H1 (cell line): ENCODE results near the gene PSMD5. TPM values are rescaled to one million over a fixed set of nuclear protein-coding genes. Genes with fewer than 3 reads are reported as not detected.

ENCODE experiments used
- BACH1 ChIP-seq: IDR thresholded peaks from 2 replicates; pipeline ENCODE4 v1.6.1; 2012; ENCODE audit warnings: low read length, improper control_type of control experiment
- BCL11A ChIP-seq, 2 experiments: IDR thresholded peaks; one replicate each; pipeline ENCODE4 v1.6.1; 2011; ENCODE audit warnings: low read depth in 2 of 2, low read length in 2 of 2, mild to moderate bottlenecking in 2 of 2
- CEBPB ChIP-seq: IDR thresholded peaks from 2 replicates; pipeline ENCODE4 v1.6.1; 2012; ENCODE audit warnings: low read depth, low read length
- EGR1 ChIP-seq: IDR thresholded peaks from 2 replicates; pipeline ENCODE4 v1.6.1; 2011; ENCODE audit warnings: low read depth, low read length, borderline replicate concordance
- EP300 ChIP-seq, 2 experiments: IDR thresholded peaks; 1 replicate in 1 of 2; 2 replicates in 1 of 2; pipeline ENCODE4 v1.6.1; 2011 to 2012; ENCODE audit warnings: low read depth in 2 of 2, low read length in 2 of 2, mild to moderate bottlenecking in 2 of 2, borderline replicate concordance in 1 of 2, inconsistent platforms in 1 of 2, moderate library complexity in 1 of 2
- EZH2 ChIP-seq: fragments of 200-600 bp; sonication (generic); IDR thresholded peaks from 2 replicates; pipeline ENCODE4 v1.7.1; 2012; ENCODE audit warnings: low read depth, mild to moderate bottlenecking, moderate library complexity, low read length, inconsistent platforms; ENCODE audit not compliant: severe bottlenecking
- HDAC2 ChIP-seq, 2 experiments: fragments of 300-600 bp in 1 of 2; sonication (generic) in 1 of 2; IDR thresholded peaks; 2 replicates each; pipeline ENCODE4 v1.6.1; 2011 to 2012; ENCODE audit warnings: low read depth in 2 of 2, low read length in 2 of 2, mild to moderate bottlenecking in 2 of 2, moderate library complexity in 2 of 2, borderline replicate concordance in 1 of 2, inconsistent platforms in 1 of 2
- JUND ChIP-seq: IDR thresholded peaks from 2 replicates; pipeline ENCODE4 v1.6.1; 2011; ENCODE audit warnings: mild to moderate bottlenecking, improper control_type of control experiment, low read length
- KDM1A ChIP-seq: fragments of 200-600, 300-600 bp; sonication (generic); IDR thresholded peaks from 2 replicates; pipeline ENCODE4 v1.7.1; 2016; ENCODE audit warnings: mild to moderate bottlenecking, low read length, borderline replicate concordance
- KDM5A ChIP-seq: fragments of 200-600 bp; IDR thresholded peaks from 2 replicates; pipeline ENCODE4 v1.7.1; 2012; ENCODE audit warnings: mild to moderate bottlenecking, low read length, inconsistent platforms, mixed read lengths
- NANOG ChIP-seq: IDR thresholded peaks from 2 replicates; pipeline ENCODE4 v1.6.1; 2011; ENCODE audit warnings: low read length, low read depth, mild to moderate bottlenecking, inconsistent platforms; ENCODE audit not compliant: insufficient read depth, poor library complexity, severe bottlenecking
- POLR2A ChIP-seq, 2 experiments: IDR thresholded peaks; 1 replicate in 1 of 2; 2 replicates in 1 of 2; pipeline ENCODE4 v1.6.1; 2011; ENCODE audit warnings: low read depth in 2 of 2, low read length in 2 of 2, mild to moderate bottlenecking in 2 of 2; ENCODE audit errors: control extremely low read depth in 1 of 2
- RNF2 ChIP-seq: fragments of 200-900, 300-1000 bp; sonication (generic); IDR thresholded peaks from 2 replicates; pipeline ENCODE4 v1.7.1; 2016; ENCODE audit warnings: borderline replicate concordance, low read depth, mild to moderate bottlenecking, antibody characterized with exemption, low read length; ENCODE audit not compliant: poor library complexity, severe bottlenecking; ENCODE audit errors: missing control alignments
- TBP ChIP-seq: IDR thresholded peaks from 2 replicates; pipeline ENCODE4 v1.6.1; 2011; ENCODE audit warnings: low read depth, low read length, improper control_type of control experiment
- TEAD4 ChIP-seq: IDR thresholded peaks from 2 replicates; pipeline ENCODE4 v1.6.1; 2012; ENCODE audit warnings: low read depth, low read length, inconsistent platforms, mixed read lengths
- ZNF274 ChIP-seq: IDR thresholded peaks from 2 replicates; pipeline ENCODE4 v1.7.0; 2012; ENCODE audit warnings: low read length, borderline replicate concordance; ENCODE audit errors: extremely low read depth
- polyA plus RNA-seq, 7 experiments: library from polyadenylated mRNA; depleted of rRNA in 3 of 7; stranded (reverse) in 5 of 7; unstranded in 2 of 7; fragments of >200 nt in 5 of 7; fragments of 200-250 nt in 2 of 7; gene quantifications; 1 replicate in 5 of 7; 2 replicates in 1 of 7; 4 replicates in 1 of 7; pipeline versions ENCODE4 v1.2.1 to v1.2.3, GENCODE V29; 2011 to 2013; ENCODE audit warnings: missing spikeins in 2 of 7, mixed read lengths in 2 of 7
- total RNA-seq: library from RNA; stranded (reverse); fragmentation: NEBNext Ultra II Directional; extraction: Animal tissue kit (Norgen Biotek cat#: 25700); gene quantifications from 2 replicates; pipeline ENCODE4 v1.2.1, GENCODE V29; 2021
- TF ChIP-seq, protein P1 (sequence below): IDR thresholded peaks from 2 replicates; pipeline ENCODE4 v1.6.1; 2012; ENCODE audit warnings: low read length, inconsistent platforms
- TF ChIP-seq, protein P2 (sequence below): IDR thresholded peaks from 2 replicates; pipeline ENCODE4 v1.6.1; 2012; ENCODE audit warnings: inconsistent platforms

Gene PSMD5
- total and polyA plus RNA-seq, 2 of the 8 experiments (the other 6 are each of a cell fraction or from before 2014, with no cell fraction given) = 19.2 to 30.5 TPM

DNA sequence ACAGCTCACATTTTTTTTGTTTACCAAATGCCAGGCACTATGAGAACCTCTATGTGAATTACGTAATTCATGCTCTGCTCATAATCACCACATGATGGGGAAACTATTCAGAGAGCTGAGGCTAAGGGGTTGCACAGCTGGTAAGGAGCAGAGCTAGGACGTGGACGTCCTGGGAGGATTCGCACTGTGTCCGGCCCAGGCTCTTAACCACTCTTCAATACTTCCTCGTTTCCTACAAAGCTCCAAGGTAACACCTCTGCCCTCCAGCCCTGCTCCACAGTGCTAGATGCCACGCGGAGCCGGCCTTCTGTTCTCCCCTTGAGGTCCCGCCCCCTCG is 25.6 kb upstream of the PSMD5 start (continued):
- TF ChIP-seq EGR1 (no peak), RNF2 (no peak), TEAD4 (0 out of 2 replicates have a peak, but pooled peaks have one; percentile 18), POLR2A (IDR thresholded peaks at IDR 0.05; ENCODE audit: control extremely low read depth in 1 of 2, low read depth in 2 of 2, low read length in 2 of 2) (peak in 1 of 2 experiments; percentile 58; a peak in 1 of 3 replicates), EZH2 (no peak), NANOG (no peak), HDAC2 (IDR thresholded peaks at IDR 0.05; ENCODE audit: borderline replicate concordance in 1 of 2, low read depth in 2 of 2, low read length in 2 of 2) (no peak), BACH1 (no peak), TBP (no peak), JUND (no peak), CEBPB (peak; percentile 46; the same call in 1 of the 2 replicates), ZNF274 (no peak), EP300 (IDR thresholded peaks at IDR 0.05; ENCODE audit: borderline replicate concordance in 1 of 2, low read depth in 2 of 2, low read length in 2 of 2) (no peak), KDM1A (no peak; the same call in 1 of the 2 replicates), BCL11A (IDR thresholded peaks at IDR 0.05; ENCODE audit: low read depth in 2 of 2, low read length in 2 of 2) (no peak), KDM5A (no peak)
- TF ChIP-seq, protein P1, sequence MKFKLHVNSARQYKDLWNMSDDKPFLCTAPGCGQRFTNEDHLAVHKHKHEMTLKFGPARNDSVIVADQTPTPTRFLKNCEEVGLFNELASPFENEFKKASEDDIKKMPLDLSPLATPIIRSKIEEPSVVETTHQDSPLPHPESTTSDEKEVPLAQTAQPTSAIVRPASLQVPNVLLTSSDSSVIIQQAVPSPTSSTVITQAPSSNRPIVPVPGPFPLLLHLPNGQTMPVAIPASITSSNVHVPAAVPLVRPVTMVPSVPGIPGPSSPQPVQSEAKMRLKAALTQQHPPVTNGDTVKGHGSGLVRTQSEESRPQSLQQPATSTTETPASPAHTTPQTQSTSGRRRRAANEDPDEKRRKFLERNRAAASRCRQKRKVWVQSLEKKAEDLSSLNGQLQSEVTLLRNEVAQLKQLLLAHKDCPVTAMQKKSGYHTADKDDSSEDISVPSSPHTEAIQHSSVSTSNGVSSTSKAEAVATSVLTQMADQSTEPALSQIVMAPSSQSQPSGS = no peak
- TF ChIP-seq, protein P2, sequence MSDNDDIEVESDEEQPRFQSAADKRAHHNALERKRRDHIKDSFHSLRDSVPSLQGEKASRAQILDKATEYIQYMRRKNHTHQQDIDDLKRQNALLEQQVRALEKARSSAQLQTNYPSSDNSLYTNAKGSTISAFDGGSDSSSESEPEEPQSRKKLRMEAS = peak; percentile 96
